Natural killer cell (primary cell): ENCODE data around the gene UBE3B. TPM values are rescaled to one million over a fixed set of nuclear protein-coding genes. Genes with fewer than 3 reads are reported as not detected.

ENCODE experiments used
- ATAC-seq, 3 donors: fragments of 150-1000 bp in 2 of 3; fragments of 200-7000 bp in 1 of 3; cut with Tn5 transposase; 1 replicate in 1 of 3; 2 replicates in 2 of 3; pipeline ENCODE4 v1.10.0; 2021; ENCODE audit warnings: mild to moderate bottlenecking in 2 of 3, moderate library complexity in 2 of 3
- DNase-seq, 2 donors: peaks; one replicate each; pipeline versions ENCODE4 v3.0.0 to v3.0.0-alpha.2; 2013 to 2021; ENCODE audit warnings: mixed read lengths in 1 of 2
- H3K27ac ChIP-seq: one replicate; pipeline ENCODE4 v1.5.1; 2013; ENCODE audit warnings: mild to moderate bottlenecking, low read length
- H3K27me3 ChIP-seq: one replicate; pipeline ENCODE4 v1.6.1; 2013; ENCODE audit warnings: low read length; ENCODE audit not compliant: control insufficient read depth, insufficient read depth
- H3K36me3 ChIP-seq: one replicate; pipeline ENCODE4 v1.6.1; 2013; ENCODE audit warnings: low read length; ENCODE audit not compliant: control insufficient read depth, insufficient read depth
- H3K4me1 ChIP-seq: one replicate; pipeline ENCODE4 v1.6.1; 2013; ENCODE audit warnings: low read length; ENCODE audit not compliant: control insufficient read depth, insufficient read depth
- H3K4me3 ChIP-seq: one replicate; pipeline ENCODE4 v1.5.1; 2013; ENCODE audit warnings: low read length
- H3K9me3 ChIP-seq: one replicate; pipeline ENCODE4 v1.6.1; 2013; ENCODE audit warnings: low read length; ENCODE audit not compliant: control insufficient read depth, insufficient read depth
- H3K27ac Mint-ChIP-seq, 2 donors: one replicate each; pipeline ENCODE4 v1.8.0; 2022; ENCODE audit warnings: mild to moderate bottlenecking in 2 of 2, mixed read lengths in 2 of 2, moderate library complexity in 1 of 2
- H3K27me3 Mint-ChIP-seq, 2 donors: one replicate each; pipeline ENCODE4 v1.8.0; 2022; ENCODE audit warnings: low read depth in 2 of 2, mixed read lengths in 2 of 2
- H3K36me3 Mint-ChIP-seq: one replicate; pipeline ENCODE4 v1.8.0; 2022; ENCODE audit warnings: mixed read lengths
- H3K4me1 Mint-ChIP-seq, 2 donors: one replicate each; pipeline ENCODE4 v1.8.0; 2022; ENCODE audit warnings: mixed read lengths in 2 of 2
- H3K4me3 Mint-ChIP-seq: one replicate; pipeline ENCODE4 v1.8.0; 2022; ENCODE audit warnings: mild to moderate bottlenecking, moderate library complexity, mixed read lengths
- H3K9me3 Mint-ChIP-seq, 2 donors: one replicate each; pipeline ENCODE4 v1.8.0; 2022; ENCODE audit warnings: mixed read lengths in 2 of 2
- CTCF ChIP-seq: fragments of 200-600 bp; IDR thresholded peaks from one replicate; pipeline ENCODE4 v1.8.0; 2022; ENCODE audit warnings: antibody characterized with exemption
- WGBS: methylation state at CpG from one replicate; pipeline ENCODE4 v1.1.7; 2013; ENCODE audit warnings: missing lambda C conversion rate; ENCODE audit not compliant: insufficient coverage; 5-methylcytosine and 5-hydroxymethylcytosine counted together
- intact Hi-C: fragments of 100-400 bp; cut with micrococcal nuclease; formaldehyde crosslinking; loops from one replicate; pipeline ENCODE4 v1.14.2; 2022
- total RNA-seq, 4 donors: library from RNA; stranded (reverse); fragments of 120-200 nt in 1 of 4; gene quantifications; one replicate each; pipeline versions ENCODE4 v1.2.3 to v1.2.4, GENCODE V29; 2013 to 2022

Gene UBE3B
- total RNA-seq, 3 donors from 2014 or later (not counting 1 experiment from before 2014, with no cell fraction given) = 32.2 to 46.7 (median 39.5) TPM

GRCh38 chr12:109493938-109494337 lies 16.5 kb downstream of the UBE3B start:
- WGBS = 100% methylated on average over 1 of the region's 1 CpG
- DNase-seq (no peak), ATAC-seq (no peak)
- peak overlapping the region; percentile 77 to 85 for H3K27ac Mint-ChIP-seq
- H3K36me3 Mint-ChIP-seq = peaks cover 30% of the 10 kb centered on the region
- H3K4me1 ChIP-seq = peaks cover 7% of the 10 kb centered on the region
- no peaks in the 10 kb centered on the region for H3K27me3 ChIP-seq
- intact Hi-C loops = loop anchor here (2.0 kb wide), 2 partner anchors 17 to 43 kb away; partner anchors contain the start of genes KCTD10 and UBE3B
- H3K27ac ChIP-seq = no peak overlapping the region
- no peak overlapping the region for H3K4me3 Mint-ChIP-seq
- H3K9me3 Mint-ChIP-seq = no peaks in the 10 kb centered on the region
- no peaks in the 10 kb centered on the region for H3K9me3 ChIP-seq
- TF ChIP-seq CTCF = no peak
- H3K4me1 Mint-ChIP-seq = peaks cover 24 to 36% of the 10 kb centered on the region in 2 donors
- peaks cover 44% of the 10 kb centered on the region for H3K36me3 ChIP-seq
- no peaks in the 10 kb centered on the region for H3K27me3 Mint-ChIP-seq
- H3K4me3 ChIP-seq = no peak overlapping the region

- peak in 2 of 3 donors; percentile 22 to 46 for ATAC-seq
- TF ChIP-seq CTCF = no peak
- no peaks in the 10 kb centered on the region for H3K9me3 Mint-ChIP-seq
- H3K4me1 Mint-ChIP-seq = peaks cover 24 to 36% of the 10 kb centered on the region in 2 donors
- Histone ChIP-seq H3K9me3 (no peaks in the 10 kb centered on the region), H3K4me3 (no peak overlapping the region), H3K4me1 (peaks cover 7% of the 10 kb centered on the region), H3K27ac (no peak overlapping the region), H3K27me3 (no peaks in the 10 kb centered on the region), H3K36me3 (peaks cover 42% of the 10 kb centered on the region)
- H3K4me3 Mint-ChIP-seq = no peak overlapping the region
- H3K27ac Mint-ChIP-seq = peak overlapping the region; percentile 77 to 85
- DNase-seq = no peak
- WGBS = 73% methylated on average over 7 of the region's 7 CpGs
- H3K36me3 Mint-ChIP-seq = peaks cover 26% of the 10 kb centered on the region
- intact Hi-C loops = loop anchor here (2.0 kb wide), 2 partner anchors 18 to 44 kb away; partner anchors contain the start of genes KCTD10 and UBE3B
- no peaks in the 10 kb centered on the region for H3K27me3 Mint-ChIP-seq
These were observed 17.0 kb downstream of the UBE3B start for GRCh38 chr12:109494348-109494881.

GRCh38 chr12:109495012-109495411 lies 17.6 kb downstream of the UBE3B start:
- Mint-ChIP-seq H3K9me3 (no peaks in the 10 kb centered on the region), H3K4me1 (peaks cover 24 to 36% of the 10 kb centered on the region in 2 donors), H3K4me3 (peak overlapping the region; percentile 59), H3K36me3 (peaks cover 26% of the 10 kb centered on the region), H3K27ac (peak overlapping the region; percentile 77 to 85), H3K27me3 (no peaks in the 10 kb centered on the region)
- no peak overlapping the region for H3K4me3 ChIP-seq
- no peaks in the 10 kb centered on the region for H3K27me3 ChIP-seq
- no peaks in the 10 kb centered on the region for H3K9me3 ChIP-seq
- peaks cover 7% of the 10 kb centered on the region for H3K4me1 ChIP-seq
- H3K27ac ChIP-seq = no peak overlapping the region
- TF ChIP-seq CTCF = no peak
- intact Hi-C loops = loop anchor here (1.0 to 2.0 kb wide), 4 partner anchors 18 to 67 kb away; partner anchors contain the start of genes KCTD10 and UBE3B
- DNase-seq (no peak), ATAC-seq (peak; percentile 67 to 92 (median 88))
- H3K36me3 ChIP-seq = peaks cover 42% of the 10 kb centered on the region

GRCh38 chr12:109496306-109496705 lies 18.9 kb downstream of the UBE3B start:
- H3K9me3 ChIP-seq = no peaks in the 10 kb centered on the region
- peaks cover 44% of the 10 kb centered on the region for H3K36me3 ChIP-seq
- intact Hi-C loops = no loop called here
- TF ChIP-seq CTCF = no peak
- H3K36me3 Mint-ChIP-seq = peaks cover 30% of the 10 kb centered on the region
- H3K27ac ChIP-seq = no peak overlapping the region
- DNase-seq = no peak
- H3K27ac Mint-ChIP-seq = peak overlapping the region; percentile 16 to 49
- no peaks in the 10 kb centered on the region for H3K9me3 Mint-ChIP-seq
- no peak overlapping the region for H3K4me3 ChIP-seq
- no peaks in the 10 kb centered on the region for H3K27me3 Mint-ChIP-seq
- no peak for ATAC-seq
- H3K4me1 ChIP-seq = peaks cover 7% of the 10 kb centered on the region
- H3K4me1 Mint-ChIP-seq = peaks cover 24 to 36% of the 10 kb centered on the region in 2 donors
- no peaks in the 10 kb centered on the region for H3K27me3 ChIP-seq
- H3K4me3 Mint-ChIP-seq = no peak overlapping the region
